Cardiac muscle cell (in vitro differentiated cells and primary cell): ENCODE data around the gene PHLPP1. TPM values are rescaled to one million over a fixed set of nuclear protein-coding genes. Genes with fewer than 3 reads are reported as not detected.
A peak's percentile ranks its signal among the peaks of the same experiment; 100 is the strongest.

Experiments used
- DNase-seq, 2 donors: peaks; one replicate each; pipeline versions ENCODE4 v3.0.0 to v3.0.0-alpha.2; 2010 to 2017; ENCODE audit warnings: low read depth in 1 of 2, low spot score in 1 of 2
- H3K27ac ChIP-seq: fragments of 200-600 bp; sonication (generic); 2 replicates; pipeline ENCODE4 v1.5.1; 2016
- H3K27me3 ChIP-seq: fragments of 200-600 bp; sonication (generic); 2 replicates; pipeline ENCODE4 v1.6.0; 2016; ENCODE audit warnings: control low read depth
- H3K36me3 ChIP-seq: fragments of 200-600 bp; sonication (generic); 2 replicates; pipeline ENCODE4 v1.5.1; 2016; ENCODE audit warnings: control low read depth
- H3K4me1 ChIP-seq: fragments of 200-600 bp; sonication (generic); 2 replicates; pipeline ENCODE4 v1.8.1; 2017; ENCODE audit warnings: low read depth, mild to moderate bottlenecking, mixed run types
- H3K4me3 ChIP-seq: fragments of 200-600 bp; sonication (generic); 2 replicates; pipeline ENCODE4 v1.5.1; 2016; ENCODE audit warnings: mild to moderate bottlenecking
- H3K9me3 ChIP-seq: fragments of 200-600 bp; sonication (generic); 2 replicates; pipeline ENCODE4 v1.5.1; 2017; ENCODE audit warnings: low read depth, mild to moderate bottlenecking, control low read depth
- CTCF ChIP-seq: IDR thresholded peaks from 2 replicates; pipeline ENCODE4 v1.5.1; 2012; ENCODE audit warnings: low read depth, mild to moderate bottlenecking, low read length
- polyA plus RNA-seq: library from polyadenylated mRNA; unstranded; fragments of >200 nt; fragmentation: Nextera tagmentation; extraction: Ambion mirVana; gene quantifications from 2 replicates; pipeline ENCODE4 v1.2.1, GENCODE V29; 2016
- total RNA-seq: library from RNA; depleted of rRNA; stranded (reverse); fragments of >200 nt; gene quantifications from 2 replicates; pipeline ENCODE4 v1.2.3, GENCODE V29; 2016

PHLPP1 gene
- total and polyA plus RNA-seq, 2 experiments from 2014 or later, result 6.3 to 25.8 TPM

DNA sequence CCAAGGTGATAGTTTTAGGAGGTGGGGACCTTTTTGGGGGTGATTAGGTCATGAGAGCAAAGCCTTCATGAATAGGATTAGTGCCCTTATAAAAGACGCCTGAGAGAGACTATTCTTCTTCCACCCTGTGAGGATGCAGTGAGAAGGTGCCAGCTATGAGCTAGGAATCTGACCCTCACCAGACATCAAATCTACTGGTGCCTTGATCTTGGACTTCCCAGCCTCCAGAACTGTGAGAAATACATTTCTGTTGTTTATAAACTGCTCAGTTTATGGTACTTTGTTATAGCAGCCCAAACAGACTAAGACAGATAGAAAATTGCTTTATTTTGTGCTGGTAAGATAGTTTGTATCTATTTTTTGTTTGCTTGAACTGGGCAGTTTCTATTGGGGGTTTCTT is 40.1 kb downstream of the PHLPP1 start:
- Histone ChIP-seq H3K4me1 (peaks cover 26% of the 10 kb centered on the region), H3K9me3 (no peaks in the 10 kb centered on the region), H3K27ac (no peak overlapping the region), H3K27me3 (no peaks in the 10 kb centered on the region), H3K36me3 (no peaks in the 10 kb centered on the region), H3K4me3 (no peak overlapping the region)
- no peak for DNase-seq
- TF ChIP-seq CTCF, result no peak

DNA sequence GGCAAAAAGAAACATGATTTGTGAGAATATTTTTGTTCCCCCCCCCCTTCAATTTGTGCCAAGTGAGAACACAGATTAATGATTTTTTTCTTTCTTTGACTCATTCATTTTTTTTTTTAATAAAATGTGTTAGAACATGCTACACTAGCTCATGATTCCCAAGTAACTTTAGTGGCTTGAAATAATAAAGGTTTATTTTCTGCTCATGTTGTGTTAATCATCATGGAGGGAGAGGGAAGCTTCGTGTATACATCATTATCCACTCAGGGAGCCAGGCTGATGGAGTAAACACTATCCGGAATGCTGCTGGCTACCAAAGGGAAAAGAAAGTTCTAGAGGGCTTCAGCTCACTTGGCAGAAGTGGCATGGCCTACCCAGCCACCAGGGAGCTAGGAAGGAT is 40.6 kb downstream of the PHLPP1 start:
- no peaks in the 10 kb centered on the region for H3K36me3 ChIP-seq
- H3K4me1 ChIP-seq, result peaks cover 21% of the 10 kb centered on the region
- H3K9me3 ChIP-seq, result no peaks in the 10 kb centered on the region
- no peak overlapping the region for H3K4me3 ChIP-seq
- no peak overlapping the region for H3K27ac ChIP-seq
- TF ChIP-seq CTCF, result no peak
- no peaks in the 10 kb centered on the region for H3K27me3 ChIP-seq
- no peak for DNase-seq

DNA sequence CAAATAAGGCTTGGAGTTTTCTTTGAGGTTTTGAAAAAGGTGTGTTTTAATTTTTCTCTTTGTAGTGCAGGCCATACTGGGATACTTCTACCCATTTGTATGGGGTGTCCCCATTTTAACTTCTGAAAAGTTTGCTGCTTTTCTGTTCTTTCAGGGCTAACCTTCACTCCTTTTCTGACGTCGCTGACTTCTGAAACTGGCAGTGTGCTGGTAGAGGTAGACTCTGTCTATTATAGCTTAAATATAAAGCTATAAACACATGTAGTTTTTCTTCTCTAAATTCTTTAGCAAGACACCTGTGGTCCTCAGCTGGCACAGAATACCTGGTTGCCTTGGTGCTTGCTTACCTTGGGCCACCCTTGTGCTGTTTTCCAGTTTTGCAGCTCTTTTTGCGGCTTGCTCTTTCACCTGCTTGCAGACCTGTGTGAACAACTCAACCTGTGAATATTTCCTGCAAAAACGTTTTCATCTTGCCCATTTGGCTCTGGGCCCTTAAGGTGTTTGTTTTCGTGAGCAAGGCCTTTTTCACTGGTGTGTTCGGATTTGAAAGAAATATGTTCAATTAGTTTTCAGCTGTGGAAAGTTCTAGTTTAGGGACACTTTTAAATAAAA is 42.2 kb downstream of the PHLPP1 start:
- Histone ChIP-seq H3K4me1 (peaks cover 5% of the 10 kb centered on the region), H3K9me3 (no peaks in the 10 kb centered on the region), H3K36me3 (no peaks in the 10 kb centered on the region), H3K4me3 (no peak overlapping the region), H3K27me3 (no peaks in the 10 kb centered on the region), H3K27ac (no peak overlapping the region)
- no peak for DNase-seq
- no peak for TF ChIP-seq CTCF

GRCh38 chr18:62758591-62758990 is 43.2 kb downstream of the PHLPP1 start:
- Histone ChIP-seq H3K27me3 (no peaks in the 10 kb centered on the region), H3K4me1 (peaks cover 5% of the 10 kb centered on the region), H3K36me3 (no peaks in the 10 kb centered on the region), H3K4me3 (no peak overlapping the region), H3K9me3 (no peaks in the 10 kb centered on the region), H3K27ac (no peak overlapping the region)
- TF ChIP-seq CTCF, result no peak
- no peak for DNase-seq

DNA sequence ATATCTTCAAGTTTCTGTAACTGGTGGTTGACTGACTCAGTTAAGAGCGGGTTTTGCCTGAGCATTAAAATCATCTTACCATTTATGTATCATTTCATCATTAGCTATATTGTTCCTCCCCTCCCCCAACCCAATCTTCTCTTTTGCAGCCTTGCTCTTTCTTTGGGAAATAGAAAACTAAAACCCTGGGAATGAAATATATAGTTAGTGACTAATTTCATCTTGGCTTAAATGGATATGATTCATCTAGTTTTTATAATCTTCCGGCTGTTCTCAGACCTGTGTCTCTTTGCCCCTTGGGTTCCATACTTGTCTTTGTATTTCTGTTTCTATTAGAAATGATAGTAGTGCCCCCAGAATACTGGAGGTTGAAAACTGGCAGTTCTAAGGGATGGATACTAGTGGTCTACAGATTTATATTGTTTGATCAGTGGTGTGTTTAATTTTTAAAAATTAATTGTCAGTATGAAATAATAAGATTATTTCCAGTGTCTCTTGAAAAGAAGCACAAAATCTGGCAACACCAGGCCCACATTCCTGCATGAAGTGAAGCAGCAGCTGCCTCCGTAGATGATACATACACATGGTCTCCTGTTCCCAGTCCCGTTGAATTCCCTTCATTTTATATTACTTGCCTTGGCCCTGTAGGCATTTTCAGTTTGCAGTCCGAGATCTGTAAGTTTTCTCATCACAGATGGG is 44.5 kb downstream of the PHLPP1 start:
- Histone ChIP-seq H3K36me3 (no peaks in the 10 kb centered on the region), H3K4me3 (no peak overlapping the region), H3K4me1 (peaks cover 5% of the 10 kb centered on the region), H3K27ac (no peak overlapping the region), H3K27me3 (no peaks in the 10 kb centered on the region), H3K9me3 (no peaks in the 10 kb centered on the region)
- no peak for TF ChIP-seq CTCF
- DNase-seq, result peak in 1 of 2 donors; percentile 24
